ENCODE data around the gene CHD2. TPM values are rescaled to one million over a fixed set of nuclear protein-coding genes. Genes with fewer than 3 reads are reported as not detected.
A peak's percentile ranks its signal among the peaks of the same experiment; 100 is the strongest.

Gene CHD2
- total RNA-seq, 2 donors from 2014 or later: 31.1 to 37.9 TPM

GRCh38 chr15:92904722-92905571, 4.8 kb downstream of the CHD2 start:
- Histone ChIP-seq H3K9me3 (no peaks in the 10 kb centered on the region), H3K4me1 (peaks cover 0 to 65% of the 10 kb centered on the region in 2 donors), H3K4me3 (peak overlapping the region; percentile 43 to 62), H3K36me3 (no peaks in the 10 kb centered on the region), H3K27ac (peak overlapping the region; percentile 92 to 97), H3K27me3 (no peaks in the 10 kb centered on the region)
- DNase-seq (ENCODE audit: low spot score): no peak
- no peak for TF ChIP-seq CTCF (IDR thresholded peaks at IDR 0.05)

GRCh38 chr15:92906020-92906419, 5.9 kb downstream of the CHD2 start:
- H3K4me3 ChIP-seq: peak overlapping the region in 1 of 2 donors; percentile 43
- DNase-seq (ENCODE audit: low spot score): no peak
- H3K36me3 ChIP-seq: no peaks in the 10 kb centered on the region
- peaks cover 0 to 74% of the 10 kb centered on the region in 2 donors for H3K4me1 ChIP-seq
- TF ChIP-seq CTCF (IDR thresholded peaks at IDR 0.05): no peak
- H3K27ac ChIP-seq: peak overlapping the region; percentile 92 to 97
- no peaks in the 10 kb centered on the region for H3K9me3 ChIP-seq
- no peaks in the 10 kb centered on the region for H3K27me3 ChIP-seq

GRCh38 chr15:92906563-92907081, 6.5 kb downstream of the CHD2 start:
- Histone ChIP-seq H3K4me1 (peaks cover 0 to 80% of the 10 kb centered on the region in 2 donors), H3K27me3 (no peaks in the 10 kb centered on the region), H3K4me3 (no peak overlapping the region), H3K9me3 (no peaks in the 10 kb centered on the region), H3K27ac (peak overlapping the region; percentile 92 to 97), H3K36me3 (no peaks in the 10 kb centered on the region)
- DNase-seq (ENCODE audit: low spot score): no peak
- TF ChIP-seq CTCF (IDR thresholded peaks at IDR 0.05): no peak

GRCh38 chr15:92907229-92907628, 7.1 kb downstream of the CHD2 start:
- Histone ChIP-seq H3K9me3 (no peaks in the 10 kb centered on the region), H3K36me3 (no peaks in the 10 kb centered on the region), H3K4me3 (no peak overlapping the region), H3K27ac (peak overlapping the region; percentile 92 to 97), H3K4me1 (peaks cover 0 to 84% of the 10 kb centered on the region in 2 donors), H3K27me3 (no peaks in the 10 kb centered on the region)
- DNase-seq (ENCODE audit: low spot score): no peak
- TF ChIP-seq CTCF (IDR thresholded peaks at IDR 0.05): no peak

- TF ChIP-seq CTCF (IDR thresholded peaks at IDR 0.05): no peak
- Histone ChIP-seq H3K36me3 (no peaks in the 10 kb centered on the region), H3K4me3 (peak overlapping the region; percentile 2 to 12), H3K27ac (peak overlapping the region; percentile 92 to 97), H3K9me3 (no peaks in the 10 kb centered on the region), H3K4me1 (peaks cover 0 to 82% of the 10 kb centered on the region in 2 donors), H3K27me3 (no peaks in the 10 kb centered on the region)
- DNase-seq (ENCODE audit: low spot score): no peak
Measured at GRCh38 chr15:92907896-92908712, 8.0 kb downstream of the CHD2 start.

All from right atrium auricular region (tissue), 2 donors.